Gastroesophageal sphincter (tissue), 4 donors: ENCODE results near the gene CAPN8. TPM values are rescaled to one million over a fixed set of nuclear protein-coding genes. Genes with fewer than 3 reads are reported as not detected.

Source experiments
- ATAC-seq: fragments of 150-250 bp; one replicate; pipeline ENCODE4 v1.9.1; 2016; ENCODE audit warnings: mild to moderate bottlenecking, moderate library complexity
- H3K27ac ChIP-seq, 4 donors: fragments of 200-600 bp; sonication (generic) in 3 of 4; 1 replicate in 3 of 4; 2 replicates in 1 of 4; pipeline ENCODE4 v1.5.1; 2016 to 2019
- H3K27me3 ChIP-seq: fragments of 200-600 bp; sonication (generic); one replicate; pipeline ENCODE4 v1.5.1; 2019
- H3K36me3 ChIP-seq, 2 donors: fragments of 200-600 bp; sonication (generic); one replicate each; pipeline ENCODE4 v1.5.1; 2019; ENCODE audit warnings: control low read depth in 1 of 2
- H3K4me1 ChIP-seq, 3 donors: fragments of 200-600 bp; sonication (generic); 1 replicate in 2 of 3; 2 replicates in 1 of 3; pipeline ENCODE4 v1.5.1; 2016 to 2019; ENCODE audit warnings: control low read depth in 2 of 3
- H3K4me3 ChIP-seq, 2 donors: fragments of 200-600 bp; sonication (generic); one replicate each; pipeline ENCODE4 v1.5.1; 2019; ENCODE audit warnings: mild to moderate bottlenecking in 1 of 2, moderate library complexity in 1 of 2
- H3K9me3 ChIP-seq, 3 donors: fragments of 200-600 bp; sonication (generic); one replicate each; pipeline ENCODE4 v1.5.1; 2017 to 2019; ENCODE audit warnings: control low read depth in 2 of 3
- CTCF ChIP-seq, 4 experiments: fragments of 200-600 bp in 2 of 4; fragments of 450-650 bp in 2 of 4; sonication (generic) in 1 of 4; IDR thresholded peaks; one replicate each; pipeline ENCODE4 v1.5.1; 2017 to 2019; ENCODE audit warnings: antibody characterized with exemption in 4 of 4, mild to moderate bottlenecking in 2 of 4, moderate library complexity in 2 of 4
- EP300 ChIP-seq: sonication (generic); formaldehyde crosslinking; IDR thresholded peaks from one replicate; pipeline ENCODE4 v1.6.1; 2017; ENCODE audit warnings: antibody characterized with exemption, mild to moderate bottlenecking
- POLR2A ChIP-seq, 2 donors: fragments of 450-650 bp; IDR thresholded peaks; one replicate each; pipeline ENCODE4 v1.6.1; 2017; ENCODE audit warnings: antibody characterized with exemption in 2 of 2, mild to moderate bottlenecking in 2 of 2, moderate library complexity in 1 of 2
- POLR2AphosphoS5 ChIP-seq: sonication (generic); formaldehyde crosslinking; IDR thresholded peaks from one replicate; pipeline ENCODE4 v1.6.1; 2017; ENCODE audit warnings: antibody characterized with exemption
- WGBS, 2 donors: methylation state at CpG; one replicate each; pipeline ENCODE4 v1.1.5; 2018; ENCODE audit warnings: low coverage in 1 of 2; 5-methylcytosine and 5-hydroxymethylcytosine counted together
- total RNA-seq, 4 donors: library from RNA; depleted of rRNA; stranded (reverse); fragments of >200 nt; gene quantifications; one replicate each; pipeline ENCODE4 v1.1.0, GENCODE V29; 2016

The CAPN8 gene
- total RNA-seq, 4 donors from 2014 or later = 0.45 TPM; not detected in 3

DNA sequence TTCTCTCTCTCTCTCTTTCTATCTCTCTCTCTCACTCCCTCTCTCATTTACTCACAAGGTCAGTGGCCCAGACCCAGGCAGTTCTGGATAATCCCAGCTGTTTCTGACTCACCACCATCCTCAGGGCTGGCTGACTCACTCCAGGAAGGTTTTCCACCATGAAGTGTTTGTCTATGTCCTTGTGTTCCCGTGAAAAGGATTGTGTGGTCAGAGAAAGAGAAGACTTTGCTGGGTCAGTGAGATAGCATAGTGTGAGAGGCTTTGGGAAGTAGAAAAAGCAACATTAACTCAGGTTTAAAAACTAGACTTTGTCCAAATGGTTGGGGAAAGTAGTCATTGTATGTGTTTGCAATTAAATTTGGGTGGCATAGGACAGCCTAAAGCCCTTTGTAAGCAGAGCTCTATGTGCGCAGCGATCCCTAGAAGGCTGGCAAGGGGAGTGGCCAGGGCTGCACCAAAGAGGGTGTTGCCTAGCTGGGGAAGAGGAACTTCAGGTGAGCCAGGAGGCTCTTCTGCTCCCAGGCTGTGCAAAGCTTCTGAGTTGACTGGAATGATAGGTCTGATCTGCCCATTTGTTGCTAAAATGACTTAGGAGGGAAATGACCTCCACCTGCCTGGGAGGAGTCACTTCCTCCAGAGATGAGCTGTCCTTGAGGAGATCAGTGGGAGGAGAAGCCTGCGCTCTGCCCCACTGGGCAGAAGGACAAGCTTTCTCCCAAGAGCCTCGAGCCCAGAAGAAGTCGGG, 41.9 kb upstream of the CAPN8 start:
- Histone ChIP-seq H3K4me1 (peaks cover 2 to 60% (median 32%) of the 10 kb centered on the region in 3 donors), H3K4me3 (no peak overlapping the region), H3K27ac (peak overlapping the region; percentile 69 to 88 (median 82)), H3K36me3 (no peaks in the 10 kb centered on the region), H3K27me3 (no peaks in the 10 kb centered on the region), H3K9me3 (no peaks in the 10 kb centered on the region)
- TF ChIP-seq EP300 (no peak), POLR2AphosphoS5 (peak; percentile 90), CTCF (IDR thresholded peaks at IDR 0.05) (no peak), POLR2A (IDR thresholded peaks at IDR 0.05) (no peak)
- ATAC-seq = peak; percentile 93
- WGBS, 2 donors = 33 to 46% methylated on average over 2 to 6 of the region's 6 CpGs

DNA sequence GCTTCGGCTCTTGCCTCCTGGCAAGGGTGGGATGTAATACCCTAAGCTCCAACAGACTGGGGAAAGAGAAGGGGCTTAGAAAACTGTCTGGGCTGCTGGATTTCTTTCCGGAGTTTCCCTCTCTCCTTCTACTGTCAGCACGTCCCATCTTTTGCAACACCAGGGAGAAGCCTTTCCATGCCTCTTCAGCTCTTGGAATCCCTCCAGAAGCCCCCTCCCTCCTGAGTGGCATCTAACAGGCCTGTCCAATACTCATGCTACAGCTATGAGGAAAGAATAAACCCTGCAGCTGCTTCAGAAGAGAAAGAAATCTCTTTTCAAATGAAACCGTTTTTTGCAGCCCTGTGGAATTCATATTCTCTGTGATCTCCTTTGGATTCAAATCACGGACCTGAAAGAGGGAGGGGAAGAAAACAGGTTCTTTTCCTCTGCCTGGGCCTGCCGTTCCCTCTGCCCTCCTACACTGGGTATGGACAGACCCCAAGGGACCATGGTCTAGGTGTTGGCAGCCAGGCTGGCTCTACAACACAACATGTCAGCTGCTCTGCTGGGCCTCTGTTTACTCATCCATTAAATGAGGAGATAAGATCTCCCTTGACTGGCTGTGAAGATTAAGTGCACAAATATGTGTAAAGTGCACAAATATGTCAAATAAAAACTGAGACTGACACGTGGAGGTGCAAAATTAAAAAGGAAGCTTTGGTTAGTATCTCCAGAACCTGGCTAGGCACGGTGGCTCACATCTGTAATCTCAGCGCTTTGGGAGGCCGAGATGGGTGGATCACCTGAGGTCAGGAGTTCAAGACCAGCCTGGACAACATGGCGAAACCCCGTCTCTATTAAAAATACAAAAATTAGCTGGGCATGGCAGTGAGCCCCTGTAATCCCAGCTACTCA, 40.8 kb upstream of the CAPN8 start:
- no peaks in the 10 kb centered on the region for H3K27me3 ChIP-seq
- peaks cover 2 to 56% (median 34%) of the 10 kb centered on the region in 3 donors for H3K4me1 ChIP-seq
- no peaks in the 10 kb centered on the region for H3K36me3 ChIP-seq
- H3K9me3 ChIP-seq = no peaks in the 10 kb centered on the region
- peak overlapping the region; percentile 69 to 88 (median 82) for H3K27ac ChIP-seq
- no peak overlapping the region for H3K4me3 ChIP-seq
- WGBS, 2 donors = 33 to 50% methylated on average over 5 to 12 of the region's 12 CpGs
- ATAC-seq = peak; percentile 20
- no peak for TF ChIP-seq EP300
- no peak for TF ChIP-seq POLR2A (IDR thresholded peaks at IDR 0.05)

- Histone ChIP-seq H3K27ac (peak overlapping the region; percentile 69 to 88 (median 82)), H3K4me1 (peaks cover 2 to 63% (median 42%) of the 10 kb centered on the region in 3 donors), H3K36me3 (no peaks in the 10 kb centered on the region), H3K27me3 (no peaks in the 10 kb centered on the region), H3K4me3 (no peak overlapping the region), H3K9me3 (no peaks in the 10 kb centered on the region)
- TF ChIP-seq EP300 (no peak), POLR2AphosphoS5 (no peak), POLR2A (IDR thresholded peaks at IDR 0.05) (no peak), CTCF (IDR thresholded peaks at IDR 0.05) (no peak)
- no peak for ATAC-seq
- 40 to 47% methylated on average over 6 to 7 of the region's 8 CpGs for WGBS, 2 donors
Observed at GRCh38 chr1:223704921-223705878, 39.7 kb upstream of the CAPN8 start.

DNA sequence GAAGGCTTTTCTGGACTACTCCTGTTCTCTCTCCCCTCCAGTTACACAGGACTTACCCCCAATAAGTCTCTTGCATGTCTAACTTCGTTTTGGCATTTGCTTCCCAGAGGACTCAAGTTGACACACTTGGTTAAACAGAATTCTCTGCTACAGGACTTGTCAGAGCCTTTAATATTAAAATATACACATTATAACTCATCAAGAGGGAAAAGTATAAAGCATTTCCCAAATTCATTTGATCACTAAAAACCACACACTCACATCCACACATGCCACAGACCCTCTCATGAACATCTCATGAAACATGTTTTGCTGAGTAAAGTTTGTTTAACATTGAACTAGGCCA, 38.1 kb upstream of the CAPN8 start:
- TF ChIP-seq POLR2A (IDR thresholded peaks at IDR 0.05) (no peak), EP300 (no peak), CTCF (IDR thresholded peaks at IDR 0.05) (no peak), POLR2AphosphoS5 (no peak)
- no peak for ATAC-seq
- Histone ChIP-seq H3K4me1 (peaks cover 2 to 61% (median 42%) of the 10 kb centered on the region in 3 donors), H3K27ac (peak overlapping the region in 1 of 4 donors; percentile 88), H3K36me3 (no peaks in the 10 kb centered on the region), H3K9me3 (no peaks in the 10 kb centered on the region), H3K4me3 (no peak overlapping the region), H3K27me3 (no peaks in the 10 kb centered on the region)
- 40% methylated on average over 1 of the region's 1 CpG; no CpG with 5 or more reads in 1 of the 2 donors for WGBS, 2 donors
